GM18867 (cell line): ENCODE results near the gene INPP4A.

Source experiments
- ATAC-seq: cut with Tn5 transposase; IDR thresholded peaks from one replicate; pipeline ENCODE4 v1.9.1; 2021; ENCODE audit warnings: mild to moderate bottlenecking, moderate library complexity; ENCODE audit not compliant: unreplicated experiment

The INPP4A gene

DNA sequence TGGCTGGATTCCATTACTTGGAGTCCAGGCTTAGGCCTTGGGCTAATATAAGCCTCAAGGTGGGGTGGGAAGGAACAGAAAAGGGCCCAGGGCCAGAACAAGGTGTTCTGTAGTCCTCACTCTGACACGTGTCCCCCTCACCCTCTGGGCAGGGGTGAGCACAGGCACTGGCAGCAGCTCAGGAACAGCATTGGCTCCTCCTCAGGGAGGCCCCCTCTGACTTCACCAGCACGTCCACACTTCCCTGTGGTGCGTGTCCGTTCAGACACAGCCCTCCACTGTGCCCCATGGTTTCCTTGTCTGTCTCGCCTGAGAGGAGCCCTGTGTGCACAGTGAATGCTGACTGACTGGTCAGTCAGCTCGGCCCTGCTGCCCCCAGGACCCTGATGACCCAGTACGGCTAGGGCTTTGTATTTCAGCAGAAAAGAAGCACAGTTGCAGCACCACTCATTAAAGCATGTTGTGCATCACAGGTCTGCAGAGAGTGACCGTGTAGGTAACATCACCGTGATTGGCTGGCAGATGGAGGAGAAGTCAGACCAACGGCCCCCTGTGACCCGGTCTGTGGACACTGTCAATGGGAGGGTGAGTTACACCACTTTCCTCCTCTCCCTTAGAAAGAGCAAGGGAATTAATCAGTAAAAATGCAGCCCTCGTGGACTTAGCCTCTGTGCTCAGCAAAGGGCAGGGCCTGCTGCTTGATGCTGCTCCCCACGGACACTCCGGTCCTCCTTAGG is 92.9 kb downstream of the INPP4A start:
- ATAC-seq: no peak

DNA sequence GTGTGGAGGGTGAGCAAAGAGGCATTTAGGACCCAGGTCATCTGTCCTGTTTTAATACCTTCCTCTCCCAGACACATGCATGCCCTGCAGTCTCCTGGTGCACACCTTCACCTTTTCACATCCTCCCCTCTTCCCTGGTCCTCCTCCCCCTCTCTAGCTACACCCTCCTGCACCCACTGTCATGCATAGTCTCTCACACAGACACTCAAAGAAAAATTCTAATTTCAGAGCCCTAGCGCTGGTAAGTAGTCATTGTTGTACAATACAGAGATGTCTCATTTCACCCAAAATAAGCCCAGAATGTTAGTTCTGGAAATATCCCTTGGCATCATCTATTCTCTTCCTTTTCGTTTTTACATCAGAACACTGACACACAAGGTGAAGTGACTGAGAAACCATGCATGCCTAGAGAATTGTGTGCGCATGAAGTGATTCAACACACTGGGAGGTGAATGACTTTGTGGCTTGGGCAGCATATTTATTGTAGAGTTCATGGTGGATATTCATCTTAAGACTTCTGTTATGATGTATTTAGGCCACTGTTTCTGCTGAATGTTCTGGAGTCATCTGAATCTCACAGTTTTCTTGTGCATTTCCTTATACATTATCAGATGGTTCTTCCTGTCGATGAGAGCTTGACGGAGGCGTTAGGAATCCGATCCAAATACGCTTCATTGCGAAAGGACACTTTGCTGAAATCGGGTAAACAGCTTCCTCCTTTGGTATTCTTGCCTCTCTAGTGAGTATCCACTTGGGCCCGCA is 93.8 kb downstream of the INPP4A start:
- ATAC-seq: no peak

DNA sequence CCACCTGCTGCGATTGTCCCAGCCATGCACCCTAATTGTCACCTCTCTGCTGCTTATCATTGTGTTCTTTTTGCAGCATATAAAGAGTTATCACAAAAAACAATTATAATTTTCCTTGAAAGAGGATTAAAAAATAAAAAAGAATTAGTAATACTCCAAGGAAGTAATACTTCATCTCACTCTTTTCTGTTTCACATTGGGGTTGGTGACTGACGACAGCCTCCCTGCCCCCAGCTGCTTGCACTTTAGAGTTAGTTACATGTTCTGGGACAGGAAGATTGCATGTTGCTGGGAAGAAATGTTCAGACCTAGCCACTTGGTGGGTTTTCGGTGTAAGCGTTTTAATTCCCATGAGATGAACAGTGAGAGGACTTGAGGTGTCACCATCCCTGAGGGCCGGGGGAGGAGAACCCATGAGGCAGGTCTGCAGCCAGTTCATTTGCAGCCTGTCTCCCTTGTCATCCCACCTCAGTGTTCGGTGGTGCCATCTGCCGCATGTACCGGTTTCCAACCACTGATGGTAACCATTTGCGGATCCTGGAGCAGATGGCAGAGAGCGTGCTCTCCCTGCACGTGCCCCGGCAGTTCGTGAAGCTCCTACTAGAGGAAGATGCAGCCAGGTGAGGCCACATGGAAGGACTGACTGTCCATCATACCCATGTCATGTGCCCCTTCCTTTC is 94.5 kb downstream of the INPP4A start:
- no peak for ATAC-seq

DNA sequence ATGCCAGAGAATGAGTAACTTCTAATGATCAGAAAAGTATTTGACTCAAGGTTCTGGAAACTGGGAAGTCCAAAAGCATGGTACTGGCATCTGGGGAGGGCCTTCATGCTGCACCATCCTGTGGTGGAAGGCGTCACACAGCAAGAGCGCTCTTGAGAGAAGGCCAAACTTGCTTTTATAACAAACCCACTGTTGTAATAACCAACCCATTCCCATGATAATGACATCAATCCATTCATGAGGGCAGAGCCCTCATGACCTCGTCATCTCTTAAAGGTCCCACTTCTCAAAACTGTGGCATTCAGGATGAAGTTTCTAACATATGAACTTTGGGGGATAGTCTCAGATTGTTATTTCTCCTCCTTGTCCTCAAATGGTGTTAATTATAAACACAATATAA is 95.9 kb downstream of the INPP4A start:
- ATAC-seq: no peak

DNA sequence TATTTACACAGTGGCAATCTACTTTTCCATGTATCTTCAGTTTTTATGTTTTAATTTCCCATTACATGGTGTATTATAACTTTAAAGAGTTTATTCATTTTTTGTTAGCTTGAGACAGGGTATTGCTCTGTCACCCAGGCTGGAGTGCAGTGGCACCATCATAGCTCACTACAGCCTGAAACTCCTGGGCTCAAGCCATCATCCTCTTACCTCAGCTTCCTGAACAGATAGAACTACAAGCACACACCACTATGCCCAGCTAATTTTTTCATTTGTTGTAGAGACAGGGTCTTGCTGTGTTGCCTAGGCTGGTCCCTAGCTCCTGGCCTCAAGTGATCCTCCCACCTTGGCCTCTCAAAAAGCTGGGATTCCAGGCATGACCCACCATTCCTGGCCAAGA is 96.8 kb downstream of the INPP4A start:
- no peak for ATAC-seq

DNA sequence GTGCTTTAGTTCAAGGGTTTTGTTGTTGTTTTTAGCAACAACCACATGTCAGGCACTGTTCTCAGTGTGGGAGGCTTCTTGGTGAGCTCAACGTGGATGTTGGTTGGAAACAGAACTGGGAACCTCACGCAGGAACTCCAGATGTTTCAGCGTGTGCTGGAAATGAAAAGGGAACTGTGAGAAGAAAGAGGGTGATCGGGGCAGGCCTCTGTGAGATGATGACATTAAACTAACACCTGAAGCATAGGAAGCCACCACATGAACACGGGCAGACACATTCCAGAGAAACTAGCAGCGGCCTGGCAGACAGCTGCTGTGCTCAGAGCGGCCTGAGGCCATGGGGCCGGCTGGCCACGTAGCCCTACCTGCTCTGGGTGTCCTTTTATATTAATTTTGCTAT is 97.2 kb downstream of the INPP4A start:
- ATAC-seq: no peak

DNA sequence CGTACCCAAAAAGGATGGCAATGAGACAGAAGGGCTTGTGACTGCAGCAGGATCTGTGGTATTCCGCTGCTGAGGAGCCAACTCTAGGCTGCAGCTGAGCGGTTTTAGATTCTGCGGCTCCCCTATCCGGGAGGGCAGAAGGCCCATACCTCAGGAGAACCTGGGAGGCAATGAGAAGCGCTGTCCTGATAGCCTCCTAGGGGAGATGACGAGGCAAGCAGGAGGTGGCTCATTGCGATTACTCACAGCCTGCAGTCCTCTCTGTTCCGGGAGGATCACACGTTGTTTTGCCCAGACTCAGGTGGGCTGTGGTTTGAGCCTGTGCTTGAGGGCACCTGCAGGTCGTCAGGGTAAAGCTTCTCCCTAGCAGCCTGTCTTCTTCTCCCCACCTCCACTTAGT is 98.6 kb downstream of the INPP4A start:
- ATAC-seq: no peak

DNA sequence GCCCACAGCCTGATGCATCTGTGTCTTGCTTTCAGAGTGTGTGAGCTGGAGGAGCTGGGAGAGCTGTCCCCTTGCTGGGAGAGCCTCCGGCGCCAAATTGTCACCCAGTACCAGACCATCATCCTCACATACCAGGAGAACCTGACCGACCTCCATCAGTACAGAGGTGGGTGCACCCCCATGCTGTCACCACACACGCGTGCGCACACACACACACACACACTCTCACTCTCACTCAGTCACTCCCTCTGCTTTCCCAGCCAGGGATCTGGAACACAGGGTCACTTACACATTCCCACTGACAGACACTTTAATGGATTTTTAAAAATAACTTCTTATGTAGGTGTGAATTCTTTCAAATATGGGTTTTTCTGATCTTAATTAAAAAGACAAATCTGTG is 99.2 kb downstream of the INPP4A start:
- ATAC-seq: no peak

DNA sequence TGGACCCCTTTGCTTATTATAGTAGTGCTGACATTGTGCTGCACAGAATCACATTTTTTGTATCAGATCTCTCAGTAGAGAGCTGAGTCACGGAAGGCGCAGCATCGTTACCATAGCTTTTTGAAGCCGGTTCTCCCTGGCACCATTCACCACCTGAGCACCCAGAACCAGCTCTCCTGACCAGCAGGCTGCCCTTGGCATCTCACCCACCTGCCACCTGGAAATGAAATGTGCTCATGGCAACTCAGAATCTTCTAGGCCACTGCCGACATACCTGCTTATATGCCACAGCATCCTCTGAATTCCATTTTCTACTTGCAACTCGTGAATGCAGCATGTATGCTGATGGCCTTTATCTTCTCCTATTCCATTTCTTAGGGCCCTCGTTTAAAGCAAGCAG is 100.9 kb downstream of the INPP4A start:
- no peak for ATAC-seq

DNA sequence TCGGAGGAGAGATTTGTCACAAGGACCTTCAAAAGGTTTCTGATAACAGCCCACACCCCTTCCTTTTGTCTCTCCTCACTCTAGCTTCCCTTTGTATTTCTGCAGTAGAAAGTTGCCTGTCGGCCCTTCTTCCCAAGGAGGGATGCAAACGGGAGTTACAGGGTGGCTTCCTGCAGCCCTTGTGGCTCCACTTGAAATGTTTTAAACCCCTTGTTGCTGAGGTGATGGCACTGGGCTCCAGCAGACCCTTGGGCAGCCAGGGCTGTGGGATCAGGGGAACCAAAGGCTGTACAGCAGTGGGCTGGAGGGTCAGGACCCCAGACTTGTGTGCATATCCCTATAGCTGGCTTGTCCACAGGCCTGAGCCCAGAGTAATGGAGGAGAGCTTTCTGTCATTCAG is 101.5 kb downstream of the INPP4A start:
- ATAC-seq: no peak

DNA sequence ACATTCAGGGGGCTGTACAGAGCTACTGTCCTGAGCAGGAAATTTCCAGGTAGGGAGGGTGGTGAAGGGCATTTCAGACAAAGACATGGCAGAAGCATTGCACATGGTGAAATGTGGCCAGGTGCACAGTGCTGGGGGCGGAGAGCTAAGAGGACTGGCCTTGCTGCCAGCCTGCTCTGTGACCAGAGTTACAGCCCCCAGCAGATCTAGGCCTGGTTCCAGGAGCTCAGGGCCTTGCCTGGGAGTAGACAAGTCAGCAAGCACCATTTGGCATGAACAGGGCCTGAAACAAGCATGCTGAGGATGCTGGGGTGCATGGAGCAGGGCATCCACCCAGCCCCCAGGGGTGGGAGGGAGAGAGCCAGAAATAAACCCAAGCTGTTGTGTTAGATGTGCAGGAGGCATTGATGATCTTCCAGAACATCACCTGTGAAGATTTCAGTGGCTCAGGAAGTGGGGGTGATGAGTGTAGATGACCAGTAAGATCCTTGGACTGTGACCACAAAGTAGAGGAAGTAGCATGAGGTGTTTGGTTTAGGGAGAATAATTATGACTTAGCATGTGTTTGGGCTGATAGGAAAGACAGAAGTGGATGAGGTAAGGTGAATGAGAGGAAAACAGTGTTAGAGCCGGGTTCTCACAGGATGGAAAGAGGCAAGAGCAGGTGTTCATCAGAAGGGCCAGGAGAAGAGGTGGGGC is 102.6 kb downstream of the INPP4A start:
- no peak for ATAC-seq

DNA sequence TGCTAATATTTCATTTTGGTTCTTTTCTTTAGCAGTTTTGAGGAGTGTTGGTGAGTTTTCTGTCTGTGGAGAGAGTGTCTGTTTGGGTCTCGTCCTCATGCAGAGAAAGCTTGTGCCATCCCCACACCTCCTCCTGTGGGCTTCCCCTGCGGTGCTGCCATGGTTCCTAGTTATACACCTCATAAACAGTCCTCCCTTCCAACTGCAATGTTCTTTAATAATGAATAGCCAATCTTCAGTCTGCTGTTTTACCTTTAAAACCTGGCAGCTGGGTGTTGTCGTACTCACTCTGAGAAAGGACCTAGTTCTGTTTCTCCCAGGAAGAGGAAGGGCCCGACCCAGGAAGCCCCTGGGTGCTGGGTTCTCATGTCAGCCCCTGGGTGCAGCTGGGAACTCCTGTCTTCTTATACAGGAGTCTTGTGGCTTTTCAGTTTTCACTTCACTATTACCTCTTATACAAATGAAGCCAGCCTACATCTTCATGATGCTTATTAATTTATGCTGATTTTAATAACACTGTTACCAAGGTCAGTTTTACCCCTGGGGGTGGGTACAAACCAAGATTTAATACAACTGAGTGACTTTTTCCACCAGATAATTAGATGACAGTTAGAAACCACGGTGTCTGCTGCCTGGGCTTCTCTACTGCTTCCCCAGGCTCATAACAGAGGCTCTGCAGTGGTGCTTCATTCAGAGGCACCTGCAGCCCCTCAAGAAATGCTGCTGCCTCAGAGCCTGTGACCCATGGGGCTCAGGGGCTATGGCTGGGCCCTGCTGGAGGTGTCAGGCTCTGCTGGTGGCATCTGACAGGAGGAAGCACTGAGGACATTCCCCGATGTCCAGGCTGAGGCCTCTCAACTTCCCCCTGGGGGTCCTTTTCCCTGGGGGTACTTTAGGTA is 104.5 kb downstream of the INPP4A start:
- no peak for ATAC-seq

DNA sequence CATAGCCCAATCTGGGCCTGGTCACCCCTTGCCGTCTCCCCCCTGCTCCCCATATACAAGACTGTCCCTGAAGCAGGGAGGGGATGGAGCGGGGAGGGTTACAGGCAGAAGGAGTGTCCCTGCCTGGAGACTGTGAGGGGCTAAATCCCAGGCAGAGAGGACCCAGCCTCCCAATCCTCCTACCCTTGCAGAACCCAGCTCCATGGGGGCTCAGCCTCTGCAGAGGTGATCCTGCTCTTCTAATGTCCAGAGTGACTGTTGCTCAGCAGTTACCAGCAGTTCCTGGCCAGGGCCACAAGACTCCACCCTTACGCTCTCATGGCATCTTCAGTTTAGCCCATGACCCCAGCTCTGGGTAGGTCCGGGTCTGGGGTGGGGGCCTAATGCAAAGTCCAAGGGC is 105.5 kb downstream of the INPP4A start:
- ATAC-seq: no peak

DNA sequence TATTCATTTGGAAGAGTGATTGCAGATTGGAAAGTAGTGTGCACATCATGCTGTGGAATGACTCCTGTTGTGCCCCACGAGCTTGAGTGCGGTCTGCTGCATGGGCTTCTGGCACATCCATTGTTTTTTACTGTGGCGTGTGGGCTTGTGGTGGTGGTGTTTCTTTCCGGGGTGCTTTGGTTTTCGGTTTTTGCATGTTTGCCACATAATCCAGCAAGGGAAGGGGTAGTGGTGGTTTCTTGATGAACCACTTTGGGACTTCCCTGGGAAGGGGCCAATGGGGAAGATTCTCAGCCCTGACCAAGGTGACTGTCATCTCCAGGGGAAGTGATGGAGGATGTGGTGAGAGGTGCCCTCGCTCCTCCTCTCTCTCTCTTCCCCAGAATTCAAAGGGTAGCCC is 106.7 kb downstream of the INPP4A start:
- no peak for ATAC-seq

DNA sequence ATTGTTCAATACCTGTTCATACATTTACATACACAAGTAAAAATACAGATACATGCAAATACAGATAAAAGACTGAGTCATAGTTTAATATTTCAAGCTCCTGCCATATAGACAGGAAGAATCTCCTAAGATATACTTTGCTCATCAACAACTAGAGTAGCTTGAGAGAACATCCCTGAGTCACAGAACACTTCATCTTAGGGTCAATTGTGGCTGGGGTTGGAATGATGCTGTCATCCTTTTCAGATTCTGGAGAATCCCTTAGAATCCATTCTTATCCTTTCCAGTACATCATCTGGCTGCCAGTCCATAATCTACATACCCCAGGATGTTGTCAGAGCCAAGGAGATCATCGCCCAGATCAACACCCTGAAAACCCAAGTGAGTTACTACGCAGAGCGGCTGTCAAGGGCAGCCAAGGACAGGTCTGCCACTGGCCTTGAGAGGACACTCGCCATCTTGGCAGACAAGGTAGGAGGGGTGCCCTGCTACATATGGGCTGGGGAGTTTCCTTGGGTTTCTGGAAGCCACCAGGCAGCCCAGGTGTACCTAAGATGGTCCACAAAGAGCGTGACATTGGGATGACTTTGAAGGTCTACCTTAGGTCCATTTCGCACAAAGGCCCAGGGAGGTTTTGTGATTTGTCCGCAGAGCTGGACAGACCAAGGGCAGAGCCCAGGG is 108.0 kb downstream of the INPP4A start:
- ATAC-seq: no peak

DNA sequence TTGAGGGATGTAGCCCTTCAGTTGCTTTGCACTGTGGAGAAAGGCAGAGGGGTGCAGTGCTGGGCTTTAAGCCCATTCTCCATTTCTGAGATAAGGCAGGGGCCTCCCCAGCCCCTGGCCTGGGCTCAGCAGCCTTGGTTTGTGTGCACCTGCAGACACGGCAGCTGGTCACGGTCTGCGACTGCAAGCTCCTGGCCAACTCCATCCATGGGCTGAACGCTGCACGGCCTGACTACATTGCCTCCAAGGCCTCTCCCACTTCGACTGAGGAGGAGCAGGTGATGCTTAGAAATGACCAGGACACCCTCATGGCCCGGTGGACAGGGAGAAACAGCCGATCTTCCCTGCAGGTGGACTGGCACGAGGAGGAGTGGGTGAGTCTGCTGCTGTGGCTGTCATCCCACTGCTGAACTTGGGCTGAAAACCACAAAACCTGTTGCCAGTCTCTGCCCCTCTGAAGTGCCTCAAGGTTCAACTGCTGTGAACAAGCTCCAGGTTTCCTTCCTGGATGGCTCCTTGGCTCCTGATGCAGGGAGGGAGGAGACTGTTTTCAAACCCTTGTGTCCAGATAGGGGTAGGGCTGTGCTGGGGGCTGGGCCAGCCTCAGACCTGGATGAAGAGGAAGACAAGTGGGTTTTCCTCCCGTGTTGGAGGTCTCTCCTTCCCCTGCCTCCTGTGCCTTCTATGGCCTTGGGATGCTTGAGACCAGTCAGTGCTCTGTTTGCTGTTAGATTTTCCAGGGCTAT is 109.6 kb downstream of the INPP4A start:
- ATAC-seq: no peak

DNA sequence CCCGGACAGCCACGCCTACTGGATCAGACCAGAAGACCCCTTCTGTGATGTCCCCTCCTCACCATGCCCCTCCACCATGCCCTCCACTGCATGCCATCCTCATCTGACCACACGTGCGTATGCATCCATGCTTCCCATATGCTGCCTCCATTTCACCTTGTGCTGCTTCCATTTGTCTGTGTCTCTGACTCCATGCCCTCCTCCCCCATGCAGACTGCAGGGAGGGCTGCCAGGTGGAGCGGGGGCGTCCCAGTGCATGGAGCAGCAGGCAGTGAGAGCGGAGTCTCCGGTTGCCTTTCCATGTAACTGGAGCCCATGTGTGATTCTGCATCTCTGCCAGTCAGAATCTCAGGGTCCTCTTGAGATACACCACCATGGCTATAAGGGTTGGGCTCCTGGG is 111.0 kb downstream of the INPP4A start:
- no peak for ATAC-seq

DNA sequence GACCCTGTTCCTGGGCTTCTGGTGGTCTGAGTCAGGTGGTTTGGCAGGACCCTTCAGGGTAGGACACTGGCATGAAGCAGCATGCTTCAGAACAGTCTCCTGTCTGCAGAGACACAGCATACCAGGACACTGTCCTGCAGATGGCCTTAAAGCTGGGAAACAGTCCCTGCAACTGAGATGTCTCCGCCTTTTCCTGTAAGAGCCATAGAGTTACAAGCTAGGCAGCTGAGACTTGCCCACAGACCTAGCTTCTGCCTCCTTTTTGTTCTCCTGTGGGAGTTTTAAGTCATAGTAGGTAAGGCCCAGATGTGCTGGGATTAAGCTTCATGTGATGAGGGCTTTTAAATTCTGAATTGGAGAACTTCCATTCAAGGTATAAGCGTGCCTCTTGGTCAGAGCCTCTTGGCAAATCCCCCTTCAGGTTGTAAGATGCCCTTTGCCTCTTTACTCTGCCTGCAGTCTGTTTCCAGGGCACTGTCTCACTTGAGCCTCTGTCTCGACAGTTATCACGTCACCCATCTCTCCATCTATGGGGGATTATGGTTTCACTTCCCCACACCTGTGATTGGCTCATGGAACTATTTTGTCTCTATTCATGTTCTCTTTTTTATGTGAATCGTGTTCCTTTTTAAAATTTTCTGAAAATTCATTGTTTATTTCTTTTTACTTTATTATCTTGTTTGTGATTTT is 111.8 kb downstream of the INPP4A start:
- ATAC-seq: peak; percentile 71
